ENCODE results near the gene POLR3C. TPM values are rescaled to one million over a fixed set of nuclear protein-coding genes. Genes with fewer than 3 reads are reported as not detected.

The POLR3C gene
- total RNA-seq, 3 donors from 2014 or later (not counting 1 experiment from before 2014, with no cell fraction given): 26.4 to 37.2 (median 27.5) TPM

- Mint-ChIP-seq H3K4me1 (peaks cover 4 to 12% of the 10 kb centered on the region in 2 donors), H3K9me3 (no peaks in the 10 kb centered on the region), H3K36me3 (no peaks in the 10 kb centered on the region), H3K4me3 (peak overlapping the region; percentile 71), H3K27me3 (ENCODE audit: low read depth in 2 of 2) (peaks cover 10 to 15% of the 10 kb centered on the region in 2 donors), H3K27ac (no peak overlapping the region)
- Histone ChIP-seq H3K27ac (ENCODE audit: low read length) (no peak overlapping the region), H3K9me3 (ENCODE audit: control insufficient read depth, insufficient read depth, low read length) (no peaks in the 10 kb centered on the region), H3K4me1 (ENCODE audit: control insufficient read depth, insufficient read depth, low read length) (peaks cover 16% of the 10 kb centered on the region), H3K36me3 (ENCODE audit: control insufficient read depth, insufficient read depth, low read length) (no peaks in the 10 kb centered on the region), H3K27me3 (ENCODE audit: control insufficient read depth, insufficient read depth, low read length) (peaks cover 11% of the 10 kb centered on the region), H3K4me3 (ENCODE audit: low read length) (no peak overlapping the region)
- DNase-seq: no peak
- WGBS (ENCODE audit: insufficient coverage): 81% methylated on average over 8 of the region's 8 CpGs
- TF ChIP-seq CTCF (IDR thresholded peaks at IDR 0.05): no peak
- no peak for ATAC-seq
- intact Hi-C loops (cut with micrococcal nuclease): no loop called here
Observed at GRCh38 chr1:145886816-145887215, 62.8 kb downstream of the POLR3C start.

- no peak overlapping the region for H3K4me3 ChIP-seq (ENCODE audit: low read length)
- H3K36me3 ChIP-seq (ENCODE audit: control insufficient read depth, insufficient read depth, low read length): no peaks in the 10 kb centered on the region
- Mint-ChIP-seq H3K27me3 (ENCODE audit: low read depth in 2 of 2) (peaks cover 10 to 15% of the 10 kb centered on the region in 2 donors), H3K4me3 (peak overlapping the region; percentile 41), H3K36me3 (no peaks in the 10 kb centered on the region), H3K27ac (no peak overlapping the region), H3K9me3 (no peaks in the 10 kb centered on the region), H3K4me1 (peaks cover 4 to 12% of the 10 kb centered on the region in 2 donors)
- DNase-seq (no peak), ATAC-seq (no peak)
- H3K27me3 ChIP-seq (ENCODE audit: control insufficient read depth, insufficient read depth, low read length): peaks cover 11% of the 10 kb centered on the region
- no peaks in the 10 kb centered on the region for H3K9me3 ChIP-seq (ENCODE audit: control insufficient read depth, insufficient read depth, low read length)
- intact Hi-C loops (cut with micrococcal nuclease): no loop called here
- H3K4me1 ChIP-seq (ENCODE audit: control insufficient read depth, insufficient read depth, low read length): peaks cover 16% of the 10 kb centered on the region
- no peak overlapping the region for H3K27ac ChIP-seq (ENCODE audit: low read length)
- TF ChIP-seq CTCF (IDR thresholded peaks at IDR 0.05): no peak
- WGBS (ENCODE audit: insufficient coverage): 91% methylated on average over 5 of the region's 5 CpGs
Observed at GRCh38 chr1:145887631-145888030, 63.6 kb downstream of the POLR3C start.

- Histone ChIP-seq H3K4me3 (ENCODE audit: low read length) (no peak overlapping the region), H3K36me3 (ENCODE audit: control insufficient read depth, insufficient read depth, low read length) (no peaks in the 10 kb centered on the region), H3K4me1 (ENCODE audit: control insufficient read depth, insufficient read depth, low read length) (peaks cover 16% of the 10 kb centered on the region), H3K9me3 (ENCODE audit: control insufficient read depth, insufficient read depth, low read length) (no peaks in the 10 kb centered on the region), H3K27me3 (ENCODE audit: control insufficient read depth, insufficient read depth, low read length) (peaks cover 7% of the 10 kb centered on the region), H3K27ac (ENCODE audit: low read length) (no peak overlapping the region)
- H3K27ac Mint-ChIP-seq: no peak overlapping the region
- no peaks in the 10 kb centered on the region for H3K36me3 Mint-ChIP-seq
- H3K27me3 Mint-ChIP-seq (ENCODE audit: low read depth in 2 of 2): peaks cover 3 to 6% of the 10 kb centered on the region in 2 donors
- H3K4me1 Mint-ChIP-seq: peaks cover 4 to 10% of the 10 kb centered on the region in 2 donors
- DNase-seq: no peak
- ATAC-seq: no peak
- intact Hi-C loops (cut with micrococcal nuclease): no loop called here
- no peak overlapping the region for H3K4me3 Mint-ChIP-seq
- H3K9me3 Mint-ChIP-seq: no peaks in the 10 kb centered on the region
- TF ChIP-seq CTCF (IDR thresholded peaks at IDR 0.05): no peak
- WGBS (ENCODE audit: insufficient coverage): 91% methylated on average over 3 of the region's 3 CpGs
Observed at GRCh38 chr1:145889722-145890121, 65.7 kb downstream of the POLR3C start.

- H3K27ac Mint-ChIP-seq: no peak overlapping the region
- Histone ChIP-seq H3K27me3 (ENCODE audit: control insufficient read depth, insufficient read depth, low read length) (no peaks in the 10 kb centered on the region), H3K4me3 (ENCODE audit: low read length) (no peak overlapping the region), H3K4me1 (ENCODE audit: control insufficient read depth, insufficient read depth, low read length) (peaks cover 4% of the 10 kb centered on the region), H3K27ac (ENCODE audit: low read length) (no peak overlapping the region), H3K36me3 (ENCODE audit: control insufficient read depth, insufficient read depth, low read length) (no peaks in the 10 kb centered on the region), H3K9me3 (ENCODE audit: control insufficient read depth, insufficient read depth, low read length) (no peaks in the 10 kb centered on the region)
- no peaks in the 10 kb centered on the region for H3K36me3 Mint-ChIP-seq
- no peaks in the 10 kb centered on the region for H3K9me3 Mint-ChIP-seq
- DNase-seq: no peak
- H3K4me1 Mint-ChIP-seq: no peaks in the 10 kb centered on the region
- H3K27me3 Mint-ChIP-seq (ENCODE audit: low read depth in 2 of 2): no peaks in the 10 kb centered on the region
- H3K4me3 Mint-ChIP-seq: no peak overlapping the region
- TF ChIP-seq CTCF (IDR thresholded peaks at IDR 0.05): no peak
- ATAC-seq: no peak
- intact Hi-C loops (cut with micrococcal nuclease): no loop called here
- WGBS (ENCODE audit: insufficient coverage): no CpG with 5 or more reads among the region's 1 CpG
Observed at GRCh38 chr1:145891143-145891542, 67.1 kb downstream of the POLR3C start.
